Adipocyte (in vitro differentiated cells): ENCODE results near the gene KCNE4.

ENCODE experiments used
- DNase-seq: peaks from one replicate; pipeline ENCODE4 v3.0.0-alpha.2; 2015; ENCODE audit warnings: low read depth
- H3K27me3 ChIP-seq: replicated peaks from 2 replicates; pipeline ENCODE4 v1.7.0; 2013; ENCODE audit warnings: mild to moderate bottlenecking, low read length, moderate library complexity; ENCODE audit not compliant: control insufficient read depth, insufficient read depth
- H3K36me3 ChIP-seq: 2 replicates; pipeline ENCODE4 v1.7.0; 2013; ENCODE audit warnings: low read length, mild to moderate bottlenecking, moderate library complexity; ENCODE audit not compliant: control insufficient read depth, insufficient read depth, severe bottlenecking
- H3K4me1 ChIP-seq: 2 replicates; pipeline ENCODE4 v1.7.0; 2013; ENCODE audit warnings: mild to moderate bottlenecking, low read length, moderate library complexity; ENCODE audit not compliant: control insufficient read depth, insufficient read depth
- H3K4me3 ChIP-seq: 2 replicates; pipeline ENCODE4 v1.7.0; 2013; ENCODE audit warnings: mild to moderate bottlenecking, low read length, moderate library complexity
- H3K9ac ChIP-seq: 2 replicates; pipeline ENCODE4 v1.7.0; 2013; ENCODE audit warnings: mild to moderate bottlenecking, low read length, moderate library complexity
- H3K9me3 ChIP-seq: 2 replicates; pipeline ENCODE4 v1.7.0; 2013; ENCODE audit warnings: mild to moderate bottlenecking, low read length, moderate library complexity; ENCODE audit not compliant: control insufficient read depth

The KCNE4 gene

GRCh38 chr2:223062396-223062795, 10.4 kb downstream of the KCNE4 start:
- Histone ChIP-seq H3K27me3 (no peaks in the 10 kb centered on the region), H3K36me3 (no peaks in the 10 kb centered on the region), H3K9me3 (no peaks in the 10 kb centered on the region), H3K4me3 (no peak overlapping the region), H3K9ac (no peak overlapping the region), H3K4me1 (peaks cover 17% of the 10 kb centered on the region)
- no peak for DNase-seq

GRCh38 chr2:223065107-223065506, 13.1 kb downstream of the KCNE4 start:
- no peaks in the 10 kb centered on the region for H3K27me3 ChIP-seq
- DNase-seq, result no peak
- H3K9me3 ChIP-seq, result no peaks in the 10 kb centered on the region
- no peak overlapping the region for H3K9ac ChIP-seq
- H3K36me3 ChIP-seq, result no peaks in the 10 kb centered on the region
- no peak overlapping the region for H3K4me3 ChIP-seq
- H3K4me1 ChIP-seq, result peaks cover 15% of the 10 kb centered on the region

- Histone ChIP-seq H3K9ac (no peak overlapping the region), H3K9me3 (no peaks in the 10 kb centered on the region), H3K27me3 (no peaks in the 10 kb centered on the region), H3K4me3 (no peak overlapping the region), H3K36me3 (no peaks in the 10 kb centered on the region), H3K4me1 (peaks cover 21% of the 10 kb centered on the region)
- DNase-seq, result no peak
Measured at GRCh38 chr2:223066721-223067120, 14.7 kb downstream of the KCNE4 start.

GRCh38 chr2:223068071-223068470, 16.1 kb downstream of the KCNE4 start:
- Histone ChIP-seq H3K27me3 (no peaks in the 10 kb centered on the region), H3K36me3 (no peaks in the 10 kb centered on the region), H3K4me1 (peaks cover 11% of the 10 kb centered on the region), H3K9me3 (no peaks in the 10 kb centered on the region), H3K4me3 (no peak overlapping the region), H3K9ac (no peak overlapping the region)
- DNase-seq, result no peak

- Histone ChIP-seq H3K9ac (no peak overlapping the region), H3K9me3 (no peaks in the 10 kb centered on the region), H3K27me3 (no peaks in the 10 kb centered on the region), H3K36me3 (no peaks in the 10 kb centered on the region), H3K4me1 (peaks cover 8% of the 10 kb centered on the region), H3K4me3 (no peak overlapping the region)
- DNase-seq, result no peak
Measured at GRCh38 chr2:223069465-223069864, 17.5 kb downstream of the KCNE4 start.

- Histone ChIP-seq H3K4me1 (peaks cover 8% of the 10 kb centered on the region), H3K4me3 (no peak overlapping the region), H3K9ac (no peak overlapping the region), H3K27me3 (no peaks in the 10 kb centered on the region), H3K9me3 (no peaks in the 10 kb centered on the region), H3K36me3 (no peaks in the 10 kb centered on the region)
- DNase-seq, result no peak
Measured at GRCh38 chr2:223069988-223070387, 18.0 kb downstream of the KCNE4 start.

GRCh38 chr2:223071139-223071538, 19.1 kb downstream of the KCNE4 start:
- no peak for DNase-seq
- H3K9me3 ChIP-seq, result no peaks in the 10 kb centered on the region
- no peaks in the 10 kb centered on the region for H3K27me3 ChIP-seq
- peaks cover 8% of the 10 kb centered on the region for H3K4me1 ChIP-seq
- H3K9ac ChIP-seq, result no peak overlapping the region
- H3K4me3 ChIP-seq, result peak overlapping the region; percentile 36
- no peaks in the 10 kb centered on the region for H3K36me3 ChIP-seq

GRCh38 chr2:223072826-223073225, 20.8 kb downstream of the KCNE4 start:
- no peak for DNase-seq
- H3K4me1 ChIP-seq, result peaks cover 20% of the 10 kb centered on the region
- H3K27me3 ChIP-seq, result no peaks in the 10 kb centered on the region

GRCh38 chr2:223075301-223076270, 23.6 kb downstream of the KCNE4 start:
- no peaks in the 10 kb centered on the region for H3K36me3 ChIP-seq
- no peak overlapping the region for H3K4me3 ChIP-seq
- H3K9ac ChIP-seq, result no peak overlapping the region
- H3K27me3 ChIP-seq, result no peaks in the 10 kb centered on the region
- H3K4me1 ChIP-seq, result peaks cover 20% of the 10 kb centered on the region
- no peaks in the 10 kb centered on the region for H3K9me3 ChIP-seq
- DNase-seq, result no peak

More at GRCh38 chr2:223072826-223073225, 20.8 kb downstream of the KCNE4 start:
- Histone ChIP-seq H3K9me3 (no peaks in the 10 kb centered on the region), H3K9ac (no peak overlapping the region), H3K36me3 (no peaks in the 10 kb centered on the region), H3K4me3 (no peak overlapping the region)

- H3K4me3 ChIP-seq, result peak overlapping the region; percentile 16
- H3K9ac ChIP-seq, result no peak overlapping the region
- peaks cover 15% of the 10 kb centered on the region for H3K4me1 ChIP-seq
- no peaks in the 10 kb centered on the region for H3K27me3 ChIP-seq
- H3K9me3 ChIP-seq, result no peaks in the 10 kb centered on the region
- DNase-seq, result no peak
- no peaks in the 10 kb centered on the region for H3K36me3 ChIP-seq
Measured at GRCh38 chr2:223076573-223076972, 24.6 kb downstream of the KCNE4 start.

- Histone ChIP-seq H3K36me3 (no peaks in the 10 kb centered on the region), H3K4me3 (no peak overlapping the region), H3K9me3 (no peaks in the 10 kb centered on the region), H3K4me1 (peaks cover 19% of the 10 kb centered on the region), H3K9ac (no peak overlapping the region), H3K27me3 (no peaks in the 10 kb centered on the region)
- no peak for DNase-seq
Measured at GRCh38 chr2:223078482-223078881, 26.5 kb downstream of the KCNE4 start.
